ENCODE results near the gene GK. TPM values are rescaled to one million over a fixed set of nuclear protein-coding genes. Genes with fewer than 3 reads are reported as not detected.

The GK gene
- total and polyA plus RNA-seq, 2 donors (not counting 3 experiments of a cell fraction or from before 2014, with no cell fraction given): 2.7 to 7.6 TPM

GRCh38 chrX:30777575-30777974 lies 124.4 kb downstream of the GK start:
- Histone ChIP-seq H3K4me2 (ENCODE audit: insufficient read depth, low read length) (no peak overlapping the region), H3K9me1 (replicated peaks; ENCODE audit: control insufficient read depth, extremely low read depth, insufficient read depth, low read length) (no peaks in the 10 kb centered on the region), H3K4me3 (replicated peaks in 1 of 3; ENCODE audit: insufficient read depth in 1 of 3, low read depth in 1 of 3, low read length in 3 of 3) (no peak overlapping the region), H3K27me3 (ENCODE audit: control insufficient read depth in 2 of 2, insufficient read depth in 2 of 2, low read length in 2 of 2) (no peaks in the 10 kb centered on the region), H3K9me3 (replicated peaks; ENCODE audit: control insufficient read depth, insufficient read depth, low read length) (no peaks in the 10 kb centered on the region), H2AFZ (ENCODE audit: low read depth, low read length) (no peak overlapping the region), H3K4me1 (ENCODE audit: control insufficient read depth, extremely low read depth, insufficient read depth, low read length) (no peaks in the 10 kb centered on the region), H3K9ac (replicated peaks; ENCODE audit: extremely low read depth, insufficient read depth, low read length) (no peak overlapping the region), H3K79me2 (ENCODE audit: control insufficient read depth, insufficient read depth, low read length) (no peaks in the 10 kb centered on the region), H3K36me3 (ENCODE audit: control insufficient read depth in 2 of 2, extremely low read depth in 1 of 2, insufficient read depth in 2 of 2, low read length in 2 of 2) (no peaks in the 10 kb centered on the region), H3K27ac (ENCODE audit: insufficient read depth, low read depth, low read length) (no peak overlapping the region), H4K20me1 (replicated peaks; ENCODE audit: control insufficient read depth, extremely low read depth, insufficient read depth, low read length) (no peaks in the 10 kb centered on the region)
- TF ChIP-seq JUN (IDR thresholded peaks at IDR 0.05; ENCODE audit: borderline replicate concordance, insufficient read depth, insufficient read length, low read depth) (no peak), GATA2 (IDR thresholded peaks at IDR 0.05; ENCODE audit: insufficient read depth, insufficient read length, low read depth, low read length) (no peak), CTCF (IDR thresholded peaks at IDR 0.05; ENCODE audit: extremely low read depth in 1 of 2, insufficient read depth in 1 of 2, low read depth in 1 of 2, low read length in 2 of 2) (no peak), MYC (IDR thresholded peaks at IDR 0.05; ENCODE audit: low read depth, low read length) (no peak), EZH2 (IDR thresholded peaks at IDR 0.05; ENCODE audit: borderline replicate concordance, low read depth, low read length, severe bottlenecking) (no peak), MAX (IDR thresholded peaks at IDR 0.05; ENCODE audit: insufficient read depth, insufficient read length) (no peak), FOS (IDR thresholded peaks at IDR 0.05; ENCODE audit: borderline replicate concordance, insufficient read depth, low read length) (no peak), POLR2AphosphoS5 (IDR thresholded peaks at IDR 0.05; ENCODE audit: insufficient read depth, low read depth, low read length) (no peak), POLR2A (IDR thresholded peaks at IDR 0.05; ENCODE audit: low read depth, low read length) (no peak)
- intact Hi-C loops (cut with micrococcal nuclease) (no loop called here), dilution Hi-C loops (cut with MboI; ENCODE audit: extremely low pct_ligation_motif_present, low sequenced_read_pairs) (no loop called here)
- FAIRE-seq (no peak), DNase-seq (ENCODE audit: low read depth, low spot score) (no peak)
- no TSS peak for BruUV-seq (replicated peaks)
- ChIA-PET CTCF (no interaction called here), POLR2A (no interaction called here)
